NCI-H1694 (cell line): ENCODE measurements around the gene KCNC4.
A peak's percentile ranks its signal among the peaks of the same experiment; 100 is the strongest.

Experiments used
- DNase-seq: peaks from one replicate; lab custom pipeline; 2025; lab: John Stamatoyannopoulos, UW

Gene KCNC4

DNA sequence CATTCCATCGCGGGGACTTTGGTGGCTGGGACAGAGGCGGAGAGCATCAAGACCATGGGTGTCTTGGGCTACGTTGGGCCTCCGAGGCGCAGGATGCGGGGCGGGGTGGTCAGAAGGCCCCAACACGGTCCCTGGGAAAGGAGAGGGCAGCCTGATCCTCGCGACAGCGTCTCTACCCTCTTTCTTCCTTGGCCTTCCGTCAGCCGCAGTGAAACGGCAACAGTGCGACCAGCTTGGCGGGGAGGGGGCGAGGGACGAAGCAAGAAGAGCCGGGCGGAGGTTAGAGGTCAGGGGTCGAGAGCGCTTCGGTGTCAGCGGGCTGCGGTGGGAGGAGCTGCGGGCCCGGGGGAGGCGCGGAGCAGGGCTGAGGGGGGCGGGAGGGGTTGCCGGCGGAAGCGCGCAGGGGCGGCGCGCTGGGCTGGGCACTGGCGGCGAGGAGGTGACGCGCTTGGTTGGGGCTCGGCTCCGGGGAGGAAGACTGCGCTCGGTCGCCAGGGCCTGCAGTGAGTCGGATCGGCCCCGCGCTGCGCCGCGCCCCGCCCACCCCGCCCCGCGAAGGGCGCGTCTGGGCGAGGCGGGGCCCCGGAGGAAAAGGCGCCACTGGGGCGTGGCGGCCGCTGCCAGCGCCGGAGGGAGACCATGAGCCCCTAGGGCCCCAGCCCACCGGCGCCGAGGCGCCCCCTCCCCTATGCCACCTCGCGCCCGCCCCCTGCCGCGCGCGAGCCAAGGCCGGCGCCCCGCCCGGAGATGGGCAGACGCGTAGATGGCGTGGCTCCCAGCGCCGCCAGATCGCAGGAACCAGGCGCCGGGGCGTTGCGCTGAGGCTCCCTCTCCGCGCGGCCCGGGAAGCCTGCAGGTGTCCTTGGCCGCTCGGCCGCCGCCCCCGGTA is at the start of gene KCNC4:
KCNC4 (plus strand) TSS at position 600 of the 889 bp plus-strand sequence. CDS start 1,186 bp downstream, outside the sequence.
- DNase-seq = peak; percentile 60

DNA sequence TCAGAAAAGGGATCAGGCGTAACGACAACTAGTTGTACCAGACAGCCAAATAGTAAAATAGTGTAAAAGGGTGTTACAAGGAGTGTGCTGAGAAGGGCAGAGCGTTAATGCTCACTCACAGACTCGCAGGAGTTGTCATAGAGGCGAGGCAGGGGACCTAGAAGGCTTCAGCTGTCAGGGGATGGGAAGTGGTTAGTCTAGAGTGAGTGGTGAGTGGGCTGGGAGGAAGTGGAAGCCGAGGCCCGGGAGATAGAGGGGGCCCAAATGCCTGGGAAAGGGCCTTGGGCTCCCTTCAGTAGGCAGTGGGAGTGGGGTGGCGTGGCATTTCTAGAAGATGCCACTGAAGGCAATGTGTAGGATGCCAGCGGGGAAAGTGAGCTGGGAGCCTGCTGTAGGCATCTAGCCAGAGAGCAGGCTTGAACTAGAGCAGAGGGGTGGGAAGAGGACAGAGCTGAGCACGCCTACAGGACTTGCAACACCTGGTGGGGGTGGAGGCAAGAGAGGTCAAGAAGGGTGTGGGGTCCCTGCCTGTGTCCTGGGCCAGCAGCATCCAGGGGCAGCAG is 49.5 kb upstream of the KCNC4 start:
- DNase-seq = no peak

DNA sequence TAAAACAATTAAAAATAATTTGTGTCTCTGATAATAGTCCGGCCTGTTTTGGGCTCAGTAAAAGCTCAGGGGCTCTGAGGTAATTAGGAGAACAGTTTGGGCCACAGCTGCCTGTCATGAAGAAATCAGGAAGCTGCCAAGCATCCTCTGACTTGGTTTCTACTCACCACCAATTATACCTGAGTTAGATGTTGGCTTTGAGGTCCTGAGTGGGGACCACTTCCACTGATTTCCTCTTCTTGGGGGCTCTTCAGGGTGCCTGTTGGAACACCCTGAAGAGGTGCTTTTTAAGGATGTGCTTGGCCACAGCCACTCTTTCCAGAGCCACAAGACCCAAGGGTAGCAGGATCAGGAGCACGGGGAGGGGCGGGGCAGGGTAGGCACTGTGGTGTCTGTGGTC is 48.9 kb upstream of the KCNC4 start:
- no peak for DNase-seq

DNA sequence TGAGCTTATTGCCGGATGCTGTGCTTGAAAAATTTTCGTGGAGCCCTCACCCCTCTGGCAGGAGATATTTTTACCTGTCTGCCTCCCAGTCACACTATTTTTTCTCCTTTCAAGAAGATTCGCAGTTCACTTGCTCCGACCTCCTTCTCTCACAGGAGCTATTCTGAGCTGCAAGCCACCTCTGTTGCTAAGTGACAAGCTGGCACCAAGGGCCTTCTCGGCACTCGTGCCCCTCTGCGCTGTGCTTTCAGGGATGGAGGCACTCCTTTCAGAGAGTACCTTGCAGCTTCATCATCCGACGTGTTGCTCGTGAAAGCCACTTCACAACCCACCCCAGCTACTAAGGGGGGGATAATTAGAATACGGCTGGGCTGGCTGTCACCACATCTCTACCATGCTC is 48.3 kb upstream of the KCNC4 start:
- no peak for DNase-seq

DNA sequence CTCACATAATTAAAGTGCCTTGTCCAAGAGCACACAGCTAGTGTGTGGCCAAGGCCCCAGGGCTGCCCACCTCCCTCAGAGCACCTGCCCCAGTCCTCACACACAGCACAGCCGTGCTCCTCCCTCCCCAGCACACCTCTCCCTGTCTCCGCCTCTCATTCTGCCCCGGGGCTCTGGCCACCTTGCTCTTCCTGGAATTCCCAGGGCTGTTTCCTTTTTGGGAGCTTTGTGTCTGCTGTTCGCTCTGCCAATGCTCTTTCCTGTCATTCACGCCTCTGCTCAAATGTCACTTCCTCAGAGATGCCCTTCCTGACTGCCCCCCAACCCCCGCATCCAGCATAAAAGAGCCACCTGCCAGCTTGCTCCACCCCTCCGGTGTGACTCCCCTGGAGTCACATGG is 46.5 kb upstream of the KCNC4 start:
- DNase-seq = no peak

DNA sequence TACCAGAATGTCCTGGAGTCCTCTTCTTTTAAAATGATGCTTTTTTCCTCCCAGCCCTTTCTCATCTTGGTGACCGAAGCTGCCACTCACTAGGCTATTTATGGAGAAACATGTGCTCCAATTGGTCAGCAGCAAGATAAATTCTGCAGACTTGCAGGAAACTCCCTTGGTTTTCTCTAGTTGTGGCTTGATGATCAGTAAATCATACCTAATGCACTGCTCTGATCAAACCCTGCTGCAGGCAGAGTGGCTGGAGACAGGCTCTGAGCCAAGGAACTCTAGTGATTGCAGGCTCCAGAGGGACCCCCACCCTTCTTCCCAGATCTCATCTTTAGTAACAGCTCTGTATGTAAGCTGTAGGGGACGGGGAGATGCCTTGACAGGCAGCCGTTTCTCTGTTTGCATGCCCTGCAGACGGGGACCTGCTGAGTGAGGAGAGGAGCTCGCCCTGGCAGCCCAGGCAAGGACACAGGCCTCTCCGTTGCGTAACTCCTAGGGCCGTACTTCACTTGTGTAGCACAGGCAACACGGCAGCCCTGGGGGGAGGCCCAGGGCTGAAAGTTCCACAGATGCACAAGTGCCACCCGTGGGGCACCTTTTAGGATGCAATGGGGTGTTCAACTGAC is 45.3 kb upstream of the KCNC4 start:
- no peak for DNase-seq

DNA sequence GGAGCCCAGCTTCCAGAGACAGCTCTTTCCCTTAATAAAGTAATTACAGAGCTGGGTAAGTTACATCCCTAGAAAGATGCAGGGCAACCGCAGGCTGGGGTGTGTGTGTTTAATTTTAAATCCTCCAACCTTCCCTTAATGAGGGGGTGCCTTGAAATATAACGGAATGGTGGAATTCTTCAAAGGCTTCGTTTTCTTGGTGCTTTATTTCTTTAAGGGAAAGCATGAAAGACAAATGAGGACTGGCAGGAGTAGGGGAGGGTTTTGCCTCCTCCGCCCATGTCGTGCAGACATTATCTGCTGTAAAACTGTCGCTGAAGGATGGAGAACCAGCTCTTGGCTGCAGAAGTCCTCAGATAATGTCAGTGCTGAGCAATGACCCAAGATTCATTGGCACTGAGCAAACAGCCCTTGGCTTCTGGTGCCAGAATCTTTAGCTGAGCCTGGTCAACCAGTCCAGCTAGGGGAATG is 44.3 kb upstream of the KCNC4 start:
- no peak for DNase-seq

DNA sequence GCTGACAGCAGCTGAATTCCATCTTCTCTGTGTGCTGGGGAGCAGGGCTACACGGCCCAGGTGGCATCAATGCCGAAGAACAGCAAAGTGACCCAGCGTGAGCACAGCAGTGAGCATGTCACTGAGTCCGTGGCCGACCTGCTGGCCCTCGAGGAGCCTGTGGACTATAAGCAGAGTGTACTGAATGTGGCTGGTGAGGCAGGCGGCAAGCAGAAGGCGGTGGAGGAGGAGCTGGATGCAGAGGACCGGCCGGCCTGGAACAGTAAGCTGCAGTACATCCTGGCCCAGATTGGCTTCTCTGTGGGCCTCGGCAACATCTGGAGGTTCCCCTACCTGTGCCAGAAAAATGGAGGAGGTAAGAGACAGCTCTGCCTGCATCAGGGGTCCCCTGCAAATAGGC is 43.3 kb upstream of the KCNC4 start:
- no peak for DNase-seq

DNA sequence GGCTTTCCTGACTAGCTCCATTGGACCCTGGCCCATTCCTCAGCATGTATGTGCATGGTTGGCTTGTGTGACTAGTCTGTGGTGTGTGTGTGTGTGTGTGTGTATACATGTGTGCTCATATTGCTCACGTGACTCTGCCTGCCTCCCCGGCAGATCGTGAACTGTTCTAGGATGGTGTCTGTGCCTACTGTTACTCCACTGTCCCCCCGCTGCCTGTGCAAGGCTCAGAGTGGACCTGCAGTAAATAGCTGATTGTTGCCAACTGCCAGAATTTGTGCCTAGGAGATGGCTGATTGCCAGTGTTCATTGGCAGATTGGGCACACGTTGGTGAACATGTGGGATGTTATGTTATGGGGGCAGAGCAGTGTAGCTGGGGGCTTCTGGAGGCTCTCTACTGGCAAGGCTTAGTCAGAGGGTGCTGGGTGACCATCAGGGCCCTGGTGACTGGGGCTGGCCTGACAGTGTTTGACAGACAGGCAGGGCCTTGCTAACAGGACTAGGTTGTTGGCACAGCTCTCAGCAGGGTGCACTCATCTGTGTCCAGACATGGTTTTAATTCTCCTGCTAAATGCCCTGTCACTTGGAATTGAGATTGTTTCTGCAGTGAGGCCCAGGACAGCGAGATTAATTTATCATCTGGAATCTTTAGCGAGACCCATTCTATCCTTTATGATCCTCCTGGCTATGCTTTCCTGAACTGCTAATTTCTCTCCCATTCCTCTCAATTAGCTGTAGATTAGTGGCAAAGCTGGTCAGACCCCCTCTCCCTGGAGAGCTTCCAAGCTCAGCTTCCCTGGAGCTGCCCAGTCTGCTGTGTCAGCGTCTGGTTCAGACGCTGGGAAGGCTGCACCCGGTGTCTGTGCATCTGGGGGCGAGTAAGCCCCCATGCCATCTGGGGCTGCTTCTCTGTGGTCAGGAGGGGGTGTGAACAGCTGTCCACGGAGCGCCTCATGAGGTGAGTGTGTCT is 39.1 kb upstream of the KCNC4 start:
- peak; percentile 85 for DNase-seq

DNA sequence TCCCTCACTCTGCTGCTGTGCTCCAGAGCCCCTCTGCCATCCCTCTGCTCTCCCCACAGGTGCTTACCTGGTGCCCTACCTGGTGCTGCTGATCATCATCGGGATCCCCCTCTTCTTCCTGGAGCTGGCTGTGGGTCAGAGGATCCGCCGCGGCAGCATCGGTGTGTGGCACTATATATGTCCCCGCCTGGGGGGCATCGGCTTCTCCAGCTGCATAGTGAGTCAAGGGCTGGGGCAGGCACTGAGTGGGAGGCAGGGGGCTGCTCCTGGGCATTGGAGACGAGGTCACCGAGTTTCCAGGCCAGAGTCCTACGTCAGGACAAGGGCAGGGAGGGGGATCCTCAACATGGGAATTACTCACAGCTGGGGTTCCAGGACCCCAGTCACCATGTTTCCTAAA is 38.1 kb upstream of the KCNC4 start:
- DNase-seq = no peak

DNA sequence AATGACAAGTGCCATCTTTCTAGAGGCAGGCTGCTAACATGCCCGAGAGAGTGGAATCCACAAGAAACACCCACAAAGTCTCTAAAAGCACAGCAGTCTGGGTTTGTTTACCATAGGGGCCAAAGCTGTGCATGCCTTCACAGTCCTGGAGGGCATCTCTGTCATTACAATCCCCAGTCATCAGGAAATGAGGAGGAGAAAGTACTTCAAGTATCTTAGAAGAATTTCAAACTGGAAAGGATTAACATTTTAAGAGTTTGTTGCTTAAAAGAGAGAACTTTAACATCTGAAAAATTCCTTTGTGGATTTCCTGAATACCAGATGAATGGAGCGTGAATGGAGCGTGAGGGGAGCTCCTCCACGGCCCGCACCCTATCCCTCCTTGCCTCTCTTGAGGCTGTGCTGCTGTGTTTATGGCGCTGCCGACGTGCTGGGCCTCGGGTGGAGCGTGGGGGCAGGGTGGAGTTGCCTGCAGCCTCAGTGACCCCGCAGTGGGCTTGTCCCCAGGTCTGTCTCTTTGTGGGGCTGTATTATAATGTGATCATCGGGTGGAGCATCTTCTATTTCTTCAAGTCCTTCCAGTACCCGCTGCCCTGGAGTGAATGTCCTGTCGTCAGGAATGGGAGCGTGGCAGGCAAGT is 36.5 kb upstream of the KCNC4 start:
- no peak for DNase-seq

DNA sequence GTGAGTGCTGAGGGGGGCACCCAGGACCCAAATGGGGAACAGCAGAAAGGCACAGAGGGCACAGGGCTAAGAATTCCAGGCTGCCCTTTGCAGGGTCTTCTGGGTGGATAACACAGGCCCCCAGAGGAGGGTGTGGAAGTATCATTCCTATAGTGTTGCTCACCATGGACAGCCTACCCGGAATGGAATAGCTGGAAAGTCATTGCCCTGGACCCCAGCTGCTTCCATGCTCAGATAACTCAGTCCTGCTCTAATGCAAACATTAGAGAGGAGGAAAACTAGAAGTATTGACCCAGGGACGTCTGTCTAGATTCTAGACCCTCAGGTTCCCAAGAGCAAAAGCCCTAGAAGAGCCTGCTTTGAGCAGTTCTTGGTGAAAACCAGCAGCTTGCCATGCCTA is 35.2 kb upstream of the KCNC4 start:
- no peak for DNase-seq

DNA sequence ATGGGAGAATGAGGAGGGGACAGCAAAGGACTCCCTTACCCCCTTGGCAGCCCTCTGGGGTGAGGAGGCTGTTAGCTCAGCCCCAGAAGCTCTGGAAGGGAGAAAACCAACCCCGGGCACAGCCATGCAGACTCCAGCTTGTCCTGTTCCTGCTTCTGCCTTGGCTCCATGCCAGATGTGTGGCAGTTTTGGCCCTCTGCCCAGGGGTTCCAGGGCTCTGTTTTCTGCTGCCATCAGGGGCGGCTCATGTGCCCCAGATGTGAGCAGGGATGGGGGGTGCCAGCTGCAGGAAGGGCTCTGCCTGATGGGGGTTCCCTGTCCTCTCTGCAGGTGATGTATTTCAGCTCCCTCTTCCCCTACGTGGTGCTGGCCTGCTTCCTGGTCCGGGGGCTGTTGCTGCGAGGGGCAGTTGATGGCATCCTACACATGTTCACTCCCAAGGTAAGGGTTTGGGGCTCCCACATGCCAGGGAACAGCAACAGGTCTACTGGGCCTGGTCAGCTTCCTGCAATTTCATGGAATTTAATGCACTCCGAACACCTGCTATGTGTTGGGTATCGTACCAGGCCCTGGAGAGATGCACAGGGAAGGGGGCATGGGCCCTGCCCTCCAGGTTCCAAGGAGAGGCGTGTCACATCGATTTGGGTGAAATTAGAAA is 33.7 kb upstream of the KCNC4 start:
- DNase-seq = peak; percentile 83

DNA sequence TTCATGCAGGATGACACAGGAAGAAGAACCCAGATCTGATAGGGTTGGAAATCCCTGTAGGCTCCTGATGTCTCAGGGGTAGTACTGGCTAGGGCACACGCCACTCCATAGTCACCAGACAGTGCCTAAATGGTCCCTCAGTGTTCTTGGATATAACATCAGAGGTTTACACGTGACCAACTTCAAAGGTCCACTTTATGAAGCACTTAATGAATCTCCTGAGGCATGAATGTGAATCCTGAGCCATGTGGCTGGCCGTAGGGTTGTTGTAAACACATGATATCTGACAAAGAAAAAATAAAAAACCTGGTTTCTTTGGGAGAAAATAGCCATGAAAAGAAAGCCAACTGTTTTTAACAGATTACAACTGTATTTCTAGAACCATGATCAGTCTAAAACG is 32.3 kb upstream of the KCNC4 start:
- DNase-seq = no peak

DNA sequence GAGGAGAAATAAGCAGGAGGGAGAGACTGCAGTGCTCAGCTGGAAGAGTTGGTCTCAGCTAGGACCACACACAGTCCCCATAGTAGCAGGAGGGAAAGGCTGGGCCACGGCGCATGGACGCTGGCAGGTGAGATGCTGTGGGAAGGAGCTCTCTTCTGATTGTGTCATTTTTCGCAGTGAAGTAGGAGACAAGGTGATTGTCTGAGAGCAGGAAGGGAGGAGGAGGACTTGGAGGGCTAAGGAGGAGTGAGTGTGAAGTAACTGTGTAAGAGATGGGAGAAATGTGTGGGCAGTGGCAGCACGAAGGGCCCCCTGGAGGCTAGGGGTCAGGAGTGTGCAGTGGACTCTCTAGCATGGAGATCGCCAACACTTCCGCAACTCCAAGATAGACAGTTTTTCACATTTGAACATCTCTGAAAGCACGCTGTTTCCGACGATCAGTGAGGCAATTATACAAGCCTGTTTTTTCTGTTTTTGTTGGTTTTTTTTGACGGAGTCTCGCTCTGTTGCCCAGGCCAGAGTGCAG is 26.4 kb upstream of the KCNC4 start:
- no peak for DNase-seq

DNA sequence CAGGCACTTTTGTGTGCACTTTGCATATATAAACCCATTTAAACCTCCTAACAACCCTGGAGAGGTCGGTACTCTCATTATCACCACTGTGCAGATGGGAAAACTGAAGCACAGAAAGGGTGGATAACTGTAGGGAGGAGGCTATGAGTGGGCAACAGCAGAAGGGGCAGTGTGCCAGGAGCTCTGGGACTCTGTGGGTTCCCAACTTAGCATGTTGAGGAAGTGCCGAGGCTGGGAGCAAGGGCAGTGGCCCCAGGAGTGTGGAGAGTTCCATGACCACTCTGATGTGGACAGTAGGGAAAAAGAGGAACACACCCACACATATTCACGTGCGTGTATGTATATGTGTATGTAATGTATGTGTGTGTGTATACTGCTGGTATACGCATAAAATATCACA is 25.7 kb upstream of the KCNC4 start:
- DNase-seq = no peak

DNA sequence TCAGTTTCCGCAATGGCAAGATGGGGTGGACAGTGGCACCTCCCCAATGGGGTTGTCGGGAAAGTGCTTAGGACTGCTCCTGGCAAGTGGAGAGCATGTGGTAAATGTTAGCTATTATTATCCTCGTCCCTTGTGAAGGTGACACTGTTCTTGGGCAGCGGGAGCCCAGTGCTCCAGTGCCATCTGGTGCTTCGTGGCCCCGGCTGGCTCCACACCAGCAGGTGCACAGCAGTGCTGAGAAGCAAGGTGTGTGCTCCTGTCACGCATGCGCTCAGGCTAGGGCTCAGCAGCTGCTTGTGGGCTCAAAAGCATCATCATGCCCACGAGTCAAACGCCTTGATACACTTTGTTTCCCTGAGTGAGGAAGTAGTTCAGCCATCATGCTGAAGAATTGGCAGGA is 24.9 kb upstream of the KCNC4 start:
- no peak for DNase-seq

DNA sequence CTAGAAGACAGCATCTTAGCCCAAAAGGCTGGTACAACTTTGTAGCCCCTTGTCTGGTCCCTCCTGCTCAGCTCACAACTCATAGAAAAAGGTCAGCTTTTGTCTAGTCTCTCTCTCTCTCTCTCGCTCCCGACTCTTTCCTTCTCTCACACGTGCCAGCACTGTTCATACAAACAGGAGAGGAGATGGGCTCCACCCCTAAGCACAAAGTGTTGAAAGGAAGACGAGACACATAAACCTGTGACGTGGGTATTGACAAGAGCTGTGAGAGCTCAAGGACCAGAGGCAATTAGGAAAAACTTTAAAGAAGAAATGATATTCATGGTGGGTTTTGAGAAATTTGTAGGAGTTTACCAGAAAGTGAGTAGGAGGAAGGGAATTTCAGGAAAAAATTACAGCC is 23.6 kb upstream of the KCNC4 start:
- DNase-seq = no peak

DNA sequence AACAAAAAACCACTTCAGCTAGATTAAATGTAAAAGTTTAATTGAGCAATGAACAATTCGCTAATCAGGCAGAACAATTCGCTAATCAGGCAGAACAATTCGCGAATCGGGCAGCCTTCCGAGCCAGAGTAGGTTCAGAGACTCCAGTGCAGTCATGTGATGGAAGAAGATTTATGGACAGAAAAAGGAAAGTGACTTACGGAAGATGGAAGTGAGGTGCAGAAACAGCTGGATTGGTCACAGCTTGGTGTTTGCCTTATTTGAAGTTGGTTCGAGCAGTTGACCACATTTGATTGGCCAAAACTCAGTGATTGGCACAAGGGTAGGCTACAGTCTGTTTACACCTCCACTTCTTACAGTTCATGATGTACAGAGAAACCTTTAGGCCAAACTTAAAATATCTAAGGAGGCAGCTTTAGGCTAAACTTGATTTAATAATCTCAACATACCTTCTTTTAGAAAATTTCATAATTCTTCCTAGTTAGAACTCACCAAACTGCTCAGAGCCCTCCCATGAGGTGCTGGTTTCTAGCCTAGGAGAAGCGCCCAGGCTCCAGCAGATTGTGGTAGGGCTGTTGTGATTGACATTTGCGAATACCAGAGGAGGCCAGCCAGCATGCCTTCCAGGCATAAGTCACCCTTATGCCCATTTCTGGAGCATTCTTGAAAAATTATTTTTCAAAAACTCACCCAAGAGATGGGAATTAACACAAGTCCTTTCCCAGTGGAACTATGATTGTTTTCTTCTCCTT is 22.8 kb upstream of the KCNC4 start:
- DNase-seq = peak; percentile 74

DNA sequence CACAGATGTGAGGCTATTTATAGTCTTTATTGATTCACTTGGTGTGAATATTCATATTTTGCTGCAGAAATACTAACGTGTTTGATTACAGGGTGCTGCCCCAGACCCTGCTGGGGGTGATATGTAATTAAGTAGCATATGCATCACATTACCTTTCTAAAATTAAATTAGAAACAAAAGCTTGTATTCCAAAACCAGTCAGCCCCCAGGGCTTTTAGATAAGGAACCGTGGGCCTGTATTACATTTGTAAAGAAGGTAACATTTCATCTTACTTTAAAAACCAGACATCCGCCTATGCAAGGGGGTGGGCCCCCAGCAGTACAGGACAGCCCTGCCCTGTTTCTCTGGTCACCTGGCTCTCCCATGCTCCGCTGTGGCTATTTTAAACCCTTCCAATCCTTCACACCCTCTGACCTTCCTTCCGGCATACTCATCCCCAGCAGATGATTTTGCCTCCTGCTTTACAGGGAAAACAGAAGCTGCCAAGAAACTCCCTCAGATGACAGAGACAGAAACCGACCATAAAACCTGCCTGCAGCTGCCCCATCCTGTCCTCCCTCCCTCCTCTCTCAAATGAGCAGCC is 22.0 kb upstream of the KCNC4 start:
- peak; percentile 50 for DNase-seq
